HepG2 (cell line): ENCODE measurements around the gene TMEM41A. TPM values are rescaled to one million over a fixed set of nuclear protein-coding genes. Genes with fewer than 3 reads are reported as not detected.

Experiments used
- CEBPB ChIP-seq: IDR thresholded peaks from 2 replicates; pipeline ENCODE4 v1.6.1; 2011; ENCODE audit warnings: low read depth, low read length, improper control_type of control experiment, borderline replicate concordance
- CEBPG ChIP-seq: IDR thresholded peaks from 2 replicates; pipeline ENCODE4 v1.6.1; 2016
- EED ChIP-seq: sonication (generic); formaldehyde crosslinking; IDR thresholded peaks from 2 replicates; pipeline ENCODE4 v1.5.0; 2020; ENCODE audit warnings: mild to moderate bottlenecking, missing genetic modification reagents
- ETV6 ChIP-seq: sonication (generic); formaldehyde crosslinking; conservative IDR thresholded peaks from 2 replicates; pipeline ENCODE4 v1.4.0; 2020; ENCODE audit warnings: missing genetic modification reagents
- FOXA3 ChIP-seq: IDR thresholded peaks from 2 replicates; pipeline ENCODE4 v1.6.1; 2016; ENCODE audit warnings: missing genetic modification reagents, missing compliant biosample characterization
- FOXK2 ChIP-seq: fragments of 450-650 bp; IDR thresholded peaks from 2 replicates; pipeline ENCODE4 v1.6.1; 2016
- HMG20A ChIP-seq: IDR thresholded peaks from 2 replicates; pipeline ENCODE4 v1.6.1; 2016; ENCODE audit warnings: borderline replicate concordance
- KDM1A ChIP-seq: IDR thresholded peaks from 2 replicates; pipeline ENCODE4 v1.6.1; 2016; ENCODE audit warnings: missing compliant biosample characterization
- MYNN ChIP-seq: sonication (generic); formaldehyde crosslinking; IDR thresholded peaks from 2 replicates; pipeline ENCODE4 v1.4.0; 2020; ENCODE audit warnings: mild to moderate bottlenecking, low read depth, missing genetic modification reagents
- NR2F6 ChIP-seq, 2 experiments: IDR thresholded peaks; 2 replicates each; pipeline ENCODE4 v1.6.1; 2016; ENCODE audit warnings: antibody characterized with exemption in 1 of 2, mild to moderate bottlenecking in 1 of 2
- PAXIP1 ChIP-seq: sonication (generic); formaldehyde crosslinking; conservative IDR thresholded peaks from 2 replicates; pipeline ENCODE4 v1.4.0; 2020; ENCODE audit warnings: mild to moderate bottlenecking, missing genetic modification reagents, moderate library complexity
- PPARG ChIP-seq: conservative IDR thresholded peaks from 2 replicates; pipeline ENCODE4 v1.6.1; 2016; ENCODE audit warnings: missing biosample characterization, missing genetic modification reagents
- REPIN1 ChIP-seq: sonication (generic); formaldehyde crosslinking; IDR thresholded peaks from 2 replicates; pipeline ENCODE4 v1.8.0; 2022; ENCODE audit warnings: missing genetic modification reagents, low read depth, mild to moderate bottlenecking, borderline replicate concordance
- SOX13 ChIP-seq, 3 experiments: fragments of 450-650 bp in 1 of 3; sonication (generic) in 1 of 3; formaldehyde crosslinking in 1 of 3; IDR thresholded peaks in 2 of 3; conservative IDR thresholded peaks in 1 of 3; 2 replicates each; pipeline versions ENCODE4 v1.5.0 to v1.6.1; 2016 to 2020; ENCODE audit warnings: antibody characterized with exemption in 1 of 3, mild to moderate bottlenecking in 1 of 3, missing compliant biosample characterization in 1 of 3, missing genetic modification reagents in 1 of 3, moderate library complexity in 1 of 3
- SOX6 ChIP-seq, 2 experiments: fragments of 450-650 bp in 1 of 2; sonication (generic) in 1 of 2; formaldehyde crosslinking in 1 of 2; IDR thresholded peaks; 2 replicates each; pipeline versions ENCODE4 v1.4.0 to v1.6.1; 2017 to 2020; ENCODE audit warnings: antibody characterized with exemption in 1 of 2, mild to moderate bottlenecking in 1 of 2, missing genetic modification reagents in 1 of 2
- ZNF335 ChIP-seq: sonication (generic); formaldehyde crosslinking; IDR thresholded peaks from 2 replicates; pipeline ENCODE4 v1.4.0; 2020; ENCODE audit warnings: missing genetic modification reagents
- ZNF687 ChIP-seq: sonication (generic); formaldehyde crosslinking; IDR thresholded peaks from 2 replicates; pipeline ENCODE4 v1.5.1; 2020; ENCODE audit warnings: mild to moderate bottlenecking, missing genetic modification reagents, moderate library complexity
- polyA plus RNA-seq, 8 experiments: library from polyadenylated mRNA; depleted of rRNA in 3 of 8; stranded (reverse) in 7 of 8; unstranded in 1 of 8; fragments of >200 nt; fragmentation: Illumina TruSeq in 4 of 8; extraction: Trizol in 4 of 8; gene quantifications; 2 replicates each; pipeline versions ENCODE4 v1.2.1 to v1.2.3, GENCODE V29; 2011 to 2016; ENCODE audit warnings: low read depth in 4 of 8, missing spikeins in 1 of 8, mixed read lengths in 1 of 8; ENCODE audit not compliant: insufficient read depth in 1 of 8
- total RNA-seq, 5 experiments: library from RNA; depleted of rRNA; stranded (reverse); fragments of >200 nt; fragmentation: Illumina TruSeq; extraction: Trizol; gene quantifications; 2 replicates each; pipeline ENCODE4 v1.2.3, GENCODE V29; 2016; ENCODE audit warnings: low read depth in 1 of 5
- TF ChIP-seq, protein P1 (sequence below): sonication (generic); formaldehyde crosslinking; IDR thresholded peaks from 2 replicates; pipeline ENCODE4 v1.4.0; 2020; ENCODE audit warnings: missing genetic modification reagents, borderline replicate concordance
- TF ChIP-seq, protein P2 (sequence below): IDR thresholded peaks from 2 replicates; pipeline ENCODE4 v1.6.1; 2012; ENCODE audit warnings: inconsistent platforms

TMEM41A gene
- total and polyA plus RNA-seq, 2 of the 13 experiments (the other 11 are each of a cell fraction or from before 2014, with no cell fraction given): 30.0 to 40.0 TPM

GRCh38 chr3:185489462-185489861, 9.4 kb downstream of the TMEM41A start (continued):
- 0 out of 2 replicates have a peak, but pooled peaks have one; percentile 23 for TF ChIP-seq PAXIP1 (CRISPR knock-in tag)
- TF ChIP-seq REPIN1 (CRISPR knock-in tag): 0 out of 2 replicates have a peak, but pooled peaks have one; percentile 30
- TF ChIP-seq CEBPB: peak; percentile 80; the same call in 1 of the 2 replicates
- peak; percentile 57 for TF ChIP-seq PPARG (CRISPR knock-in tag)
- TF ChIP-seq ETV6 (CRISPR knock-in tag): 0 out of 2 replicates have a peak, but pooled peaks have one; percentile 35
- no peak for TF ChIP-seq SOX6 (IDR thresholded peaks at IDR 0.05)
- TF ChIP-seq SOX6 (CRISPR knock-in tag; IDR thresholded peaks at IDR 0.05): peak; percentile 34; the same call in 1 of the 2 replicates
- TF ChIP-seq, protein P1, sequence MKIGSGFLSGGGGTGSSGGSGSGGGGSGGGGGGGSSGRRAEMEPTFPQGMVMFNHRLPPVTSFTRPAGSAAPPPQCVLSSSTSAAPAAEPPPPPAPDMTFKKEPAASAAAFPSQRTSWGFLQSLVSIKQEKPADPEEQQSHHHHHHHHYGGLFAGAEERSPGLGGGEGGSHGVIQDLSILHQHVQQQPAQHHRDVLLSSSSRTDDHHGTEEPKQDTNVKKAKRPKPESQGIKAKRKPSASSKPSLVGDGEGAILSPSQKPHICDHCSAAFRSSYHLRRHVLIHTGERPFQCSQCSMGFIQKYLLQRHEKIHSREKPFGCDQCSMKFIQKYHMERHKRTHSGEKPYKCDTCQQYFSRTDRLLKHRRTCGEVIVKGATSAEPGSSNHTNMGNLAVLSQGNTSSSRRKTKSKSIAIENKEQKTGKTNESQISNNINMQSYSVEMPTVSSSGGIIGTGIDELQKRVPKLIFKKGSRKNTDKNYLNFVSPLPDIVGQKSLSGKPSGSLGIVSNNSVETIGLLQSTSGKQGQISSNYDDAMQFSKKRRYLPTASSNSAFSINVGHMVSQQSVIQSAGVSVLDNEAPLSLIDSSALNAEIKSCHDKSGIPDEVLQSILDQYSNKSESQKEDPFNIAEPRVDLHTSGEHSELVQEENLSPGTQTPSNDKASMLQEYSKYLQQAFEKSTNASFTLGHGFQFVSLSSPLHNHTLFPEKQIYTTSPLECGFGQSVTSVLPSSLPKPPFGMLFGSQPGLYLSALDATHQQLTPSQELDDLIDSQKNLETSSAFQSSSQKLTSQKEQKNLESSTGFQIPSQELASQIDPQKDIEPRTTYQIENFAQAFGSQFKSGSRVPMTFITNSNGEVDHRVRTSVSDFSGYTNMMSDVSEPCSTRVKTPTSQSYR: peak; percentile 43; the same call in 1 of the 2 replicates
- TF ChIP-seq KDM1A (CRISPR knock-in tag): peak; percentile 47; the same call in 1 of the 2 replicates
- no peak for TF ChIP-seq SOX13 (IDR thresholded peaks at IDR 0.05)
- peak in 1 of 2 experiments; percentile 28; a peak in 1 of 4 replicates for TF ChIP-seq SOX13 (CRISPR knock-in tag; conservative IDR thresholded peaks at IDR 0.05 in 1 of 2, IDR thresholded peaks at IDR 0.05 in 1 of 2)
- TF ChIP-seq, protein P2, sequence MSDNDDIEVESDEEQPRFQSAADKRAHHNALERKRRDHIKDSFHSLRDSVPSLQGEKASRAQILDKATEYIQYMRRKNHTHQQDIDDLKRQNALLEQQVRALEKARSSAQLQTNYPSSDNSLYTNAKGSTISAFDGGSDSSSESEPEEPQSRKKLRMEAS: no peak
- no peak for TF ChIP-seq FOXK2
- no peak for TF ChIP-seq EED (CRISPR knock-in tag)
- no peak for TF ChIP-seq ZNF687 (CRISPR knock-in tag)
- TF ChIP-seq CEBPG: peak; percentile 87
- TF ChIP-seq NR2F6 (IDR thresholded peaks at IDR 0.05): peak; percentile 47
- 0 out of 2 replicates have a peak, but pooled peaks have one; percentile 34 for TF ChIP-seq NR2F6 (CRISPR knock-in tag; IDR thresholded peaks at IDR 0.05)
- TF ChIP-seq FOXA3: peak; percentile 31; the same call in 1 of the 2 replicates
- no peak for TF ChIP-seq ZNF335 (CRISPR knock-in tag)
- 0 out of 2 replicates have a peak, but pooled peaks have one; percentile 16 for TF ChIP-seq HMG20A (CRISPR knock-in tag)
- no peak for TF ChIP-seq MYNN (CRISPR knock-in tag)
